PC-9 (cell line): ENCODE data around the gene RAB24.

Source experiments
- EZH2 ChIP-seq: fragments of 200-600 bp; sonication (generic); IDR thresholded peaks from 2 replicates; pipeline ENCODE4 v1.8.0; 2017; ENCODE audit warnings: antibody characterized with exemption, low read depth
- TF ChIP-seq, protein P1 (sequence below): fragments of 200-600 bp; sonication (generic); conservative IDR thresholded peaks from 2 replicates; pipeline ENCODE4 v1.6.1; 2017; ENCODE audit warnings: mixed run types, antibody characterized with exemption, mild to moderate bottlenecking, moderate library complexity

GRCh38 chr5:177332031-177332895 lies 28.7 kb upstream of the RAB24 start:
- TF ChIP-seq, protein P1, sequence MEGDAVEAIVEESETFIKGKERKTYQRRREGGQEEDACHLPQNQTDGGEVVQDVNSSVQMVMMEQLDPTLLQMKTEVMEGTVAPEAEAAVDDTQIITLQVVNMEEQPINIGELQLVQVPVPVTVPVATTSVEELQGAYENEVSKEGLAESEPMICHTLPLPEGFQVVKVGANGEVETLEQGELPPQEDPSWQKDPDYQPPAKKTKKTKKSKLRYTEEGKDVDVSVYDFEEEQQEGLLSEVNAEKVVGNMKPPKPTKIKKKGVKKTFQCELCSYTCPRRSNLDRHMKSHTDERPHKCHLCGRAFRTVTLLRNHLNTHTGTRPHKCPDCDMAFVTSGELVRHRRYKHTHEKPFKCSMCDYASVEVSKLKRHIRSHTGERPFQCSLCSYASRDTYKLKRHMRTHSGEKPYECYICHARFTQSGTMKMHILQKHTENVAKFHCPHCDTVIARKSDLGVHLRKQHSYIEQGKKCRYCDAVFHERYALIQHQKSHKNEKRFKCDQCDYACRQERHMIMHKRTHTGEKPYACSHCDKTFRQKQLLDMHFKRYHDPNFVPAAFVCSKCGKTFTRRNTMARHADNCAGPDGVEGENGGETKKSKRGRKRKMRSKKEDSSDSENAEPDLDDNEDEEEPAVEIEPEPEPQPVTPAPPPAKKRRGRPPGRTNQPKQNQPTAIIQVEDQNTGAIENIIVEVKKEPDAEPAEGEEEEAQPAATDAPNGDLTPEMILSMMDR, result no peak
- TF ChIP-seq EZH2, result no peak
